Measurements from ENCODE around the gene SMARCC2. TPM values are rescaled to one million over a fixed set of nuclear protein-coding genes. Genes with fewer than 3 reads are reported as not detected.

Gene SMARCC2
- total RNA-seq, 1 donor from 2014 or later: 147 TPM

DNA sequence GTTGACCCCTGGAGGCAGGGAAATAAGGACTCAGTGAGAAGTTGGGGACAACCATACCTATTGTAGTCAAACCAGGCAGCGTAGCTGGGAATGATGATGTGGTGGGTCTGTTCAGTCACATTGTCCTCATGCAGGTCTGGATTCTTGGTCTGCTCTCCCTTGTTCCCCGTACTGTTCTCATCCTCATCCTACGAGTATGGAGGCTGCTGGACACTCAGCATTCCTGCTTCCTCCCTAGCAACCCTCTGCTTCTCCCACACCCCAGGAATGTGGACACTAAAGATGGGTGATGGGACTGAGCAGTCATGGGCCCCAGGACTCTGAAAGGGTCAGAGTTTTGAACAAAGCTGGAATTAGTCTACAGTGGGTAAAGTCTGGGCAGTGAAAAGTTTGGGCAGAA lies 10.9 kb downstream of the SMARCC2 start:
- TF ChIP-seq, protein P1, sequence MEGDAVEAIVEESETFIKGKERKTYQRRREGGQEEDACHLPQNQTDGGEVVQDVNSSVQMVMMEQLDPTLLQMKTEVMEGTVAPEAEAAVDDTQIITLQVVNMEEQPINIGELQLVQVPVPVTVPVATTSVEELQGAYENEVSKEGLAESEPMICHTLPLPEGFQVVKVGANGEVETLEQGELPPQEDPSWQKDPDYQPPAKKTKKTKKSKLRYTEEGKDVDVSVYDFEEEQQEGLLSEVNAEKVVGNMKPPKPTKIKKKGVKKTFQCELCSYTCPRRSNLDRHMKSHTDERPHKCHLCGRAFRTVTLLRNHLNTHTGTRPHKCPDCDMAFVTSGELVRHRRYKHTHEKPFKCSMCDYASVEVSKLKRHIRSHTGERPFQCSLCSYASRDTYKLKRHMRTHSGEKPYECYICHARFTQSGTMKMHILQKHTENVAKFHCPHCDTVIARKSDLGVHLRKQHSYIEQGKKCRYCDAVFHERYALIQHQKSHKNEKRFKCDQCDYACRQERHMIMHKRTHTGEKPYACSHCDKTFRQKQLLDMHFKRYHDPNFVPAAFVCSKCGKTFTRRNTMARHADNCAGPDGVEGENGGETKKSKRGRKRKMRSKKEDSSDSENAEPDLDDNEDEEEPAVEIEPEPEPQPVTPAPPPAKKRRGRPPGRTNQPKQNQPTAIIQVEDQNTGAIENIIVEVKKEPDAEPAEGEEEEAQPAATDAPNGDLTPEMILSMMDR (conservative IDR thresholded peaks at IDR 0.05): no peak
- no peak overlapping the region for H3K27ac Mint-ChIP-seq
- DNase-seq (ENCODE audit: extremely low spot score, unreplicated experiment): no peak
- peaks cover 55% of the 10 kb centered on the region for H3K36me3 Mint-ChIP-seq
- no peaks in the 10 kb centered on the region for H3K9me3 Mint-ChIP-seq
- no peak overlapping the region for H3K4me3 Mint-ChIP-seq
- H3K27me3 Mint-ChIP-seq: no peaks in the 10 kb centered on the region
- no peaks in the 10 kb centered on the region for H3K4me1 Mint-ChIP-seq (ENCODE audit: unreplicated experiment)

DNA sequence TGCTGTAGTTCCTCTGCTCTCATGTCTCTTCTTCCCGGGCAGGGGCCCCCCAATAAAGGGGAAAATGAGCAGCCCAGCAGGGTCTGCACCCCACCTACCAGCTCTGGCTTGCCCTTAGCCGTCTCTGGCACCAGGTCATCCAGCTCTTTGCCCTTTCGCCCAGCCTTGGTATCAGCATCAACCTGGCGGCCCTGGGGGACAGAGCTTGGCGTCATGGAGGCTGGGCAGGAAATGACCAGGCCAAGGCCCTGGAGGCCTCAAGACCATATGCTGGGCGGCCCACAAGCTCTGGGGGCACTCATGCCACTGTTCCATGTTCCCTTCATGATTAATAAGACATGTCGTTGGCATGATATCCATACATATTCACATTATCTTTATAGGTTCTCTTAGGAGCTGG lies 16.4 kb downstream of the SMARCC2 start:
- peaks cover 34% of the 10 kb centered on the region for H3K36me3 Mint-ChIP-seq
- TF ChIP-seq, protein P1 (conservative IDR thresholded peaks at IDR 0.05): no peak
- H3K9me3 Mint-ChIP-seq: no peaks in the 10 kb centered on the region
- H3K27me3 Mint-ChIP-seq: no peaks in the 10 kb centered on the region
- no peak overlapping the region for H3K27ac Mint-ChIP-seq
- H3K4me3 Mint-ChIP-seq: no peak overlapping the region
- DNase-seq (ENCODE audit: extremely low spot score, unreplicated experiment): no peak
- H3K4me1 Mint-ChIP-seq (ENCODE audit: unreplicated experiment): no peaks in the 10 kb centered on the region

DNA sequence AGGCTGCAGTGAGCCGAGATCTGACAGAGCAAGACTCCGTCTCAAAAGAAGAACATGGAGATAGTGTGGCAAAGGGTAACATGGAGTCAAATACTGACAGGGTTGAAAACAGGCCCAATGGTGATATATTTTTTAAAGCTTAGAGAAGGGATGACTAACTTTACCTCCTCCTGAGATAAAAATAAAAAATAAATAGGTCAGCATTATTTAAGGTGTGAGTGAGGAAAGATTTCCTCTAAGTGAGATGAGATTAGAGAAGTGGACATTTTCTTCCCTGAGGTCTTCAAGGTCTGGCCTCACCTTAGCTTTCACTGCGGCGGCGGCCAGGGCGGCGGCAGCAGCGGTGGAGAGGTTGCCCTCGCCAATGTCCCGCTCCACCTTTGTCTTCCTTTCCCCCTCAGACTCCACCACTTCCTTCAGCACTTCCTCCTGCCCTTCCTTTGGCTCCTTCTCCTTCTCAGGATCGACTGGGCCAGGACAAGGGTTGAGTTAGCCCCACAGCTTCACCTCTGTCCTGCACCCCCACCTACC lies 20.0 kb downstream of the SMARCC2 start:
- Mint-ChIP-seq H3K36me3 (peaks cover 30% of the 10 kb centered on the region), H3K9me3 (no peaks in the 10 kb centered on the region), H3K27ac (peak overlapping the region; percentile 44), H3K4me3 (no peak overlapping the region), H3K27me3 (no peaks in the 10 kb centered on the region), H3K4me1 (ENCODE audit: unreplicated experiment) (peaks cover 5% of the 10 kb centered on the region)
- no peak for DNase-seq (ENCODE audit: extremely low spot score, unreplicated experiment)
- TF ChIP-seq, protein P1 (conservative IDR thresholded peaks at IDR 0.05): no peak

DNA sequence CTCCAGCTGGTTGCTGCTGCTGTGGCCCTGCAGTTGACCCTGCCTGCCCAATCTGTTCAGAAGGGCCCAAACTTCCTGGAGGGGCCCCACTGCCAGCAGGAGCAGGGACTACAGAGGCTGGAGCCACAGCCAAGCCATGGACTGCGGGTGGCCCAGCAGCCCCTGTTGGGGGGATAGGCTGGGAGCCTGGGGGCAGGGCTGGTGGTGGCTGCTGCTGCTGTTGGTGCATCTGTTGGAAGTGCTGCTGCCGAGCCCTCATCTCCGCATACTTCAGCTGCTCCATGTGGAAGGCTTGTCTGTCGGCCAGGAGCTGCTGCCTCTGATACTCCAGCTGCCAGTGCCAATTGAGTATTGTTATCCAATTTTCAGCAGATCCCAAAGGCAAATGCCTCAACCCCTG lies 23.9 kb downstream of the SMARCC2 start:
- peaks cover 25% of the 10 kb centered on the region for H3K4me1 Mint-ChIP-seq (ENCODE audit: unreplicated experiment)
- H3K4me3 Mint-ChIP-seq: no peak overlapping the region
- TF ChIP-seq, protein P1 (conservative IDR thresholded peaks at IDR 0.05): no peak
- no peak for DNase-seq (ENCODE audit: extremely low spot score, unreplicated experiment)
- H3K27me3 Mint-ChIP-seq: no peaks in the 10 kb centered on the region
- peak overlapping the region; percentile 82 for H3K27ac Mint-ChIP-seq
- no peaks in the 10 kb centered on the region for H3K9me3 Mint-ChIP-seq
- peaks cover 47% of the 10 kb centered on the region for H3K36me3 Mint-ChIP-seq

DNA sequence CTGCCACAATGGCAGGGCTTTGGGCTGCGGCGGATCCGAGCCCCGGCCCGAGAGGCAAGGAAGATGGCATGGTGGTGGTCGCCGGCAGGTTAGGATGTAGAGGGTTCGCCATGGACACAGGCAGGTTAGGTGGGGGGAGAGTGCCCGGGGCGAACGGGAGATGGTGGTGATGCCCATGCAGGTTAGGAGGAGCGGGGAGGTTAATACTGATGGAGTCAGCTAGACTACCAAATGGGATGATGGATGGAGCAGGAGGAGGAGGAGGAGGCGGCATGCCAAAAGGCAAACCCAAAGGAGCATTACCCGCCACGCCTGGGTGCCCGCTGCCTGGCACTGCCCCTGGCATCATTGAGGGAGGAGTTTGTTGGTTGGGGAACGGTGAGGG lies 24.9 kb downstream of the SMARCC2 start:
- TF ChIP-seq, protein P1 (conservative IDR thresholded peaks at IDR 0.05): no peak
- no peaks in the 10 kb centered on the region for H3K9me3 Mint-ChIP-seq
- H3K4me3 Mint-ChIP-seq: peak overlapping the region; percentile 22
- H3K4me1 Mint-ChIP-seq (ENCODE audit: unreplicated experiment): peaks cover 35% of the 10 kb centered on the region
- DNase-seq (ENCODE audit: extremely low spot score, unreplicated experiment): no peak
- peaks cover 52% of the 10 kb centered on the region for H3K36me3 Mint-ChIP-seq
- H3K27ac Mint-ChIP-seq: peak overlapping the region; percentile 100
- no peaks in the 10 kb centered on the region for H3K27me3 Mint-ChIP-seq

All from type B pancreatic cell (in vitro differentiated cells).